ENCODE results near the gene SLC35G3. TPM values are rescaled to one million over a fixed set of nuclear protein-coding genes. Genes with fewer than 3 reads are reported as not detected.
"Not testable (repeated sequence)": the region's sequence is repeated elsewhere in the genome, so short reads cannot be mapped to it uniquely, and the experiment has no call there.

SLC35G3 gene
- total RNA-seq, 2 donors from 2014 or later, result not detected

DNA sequence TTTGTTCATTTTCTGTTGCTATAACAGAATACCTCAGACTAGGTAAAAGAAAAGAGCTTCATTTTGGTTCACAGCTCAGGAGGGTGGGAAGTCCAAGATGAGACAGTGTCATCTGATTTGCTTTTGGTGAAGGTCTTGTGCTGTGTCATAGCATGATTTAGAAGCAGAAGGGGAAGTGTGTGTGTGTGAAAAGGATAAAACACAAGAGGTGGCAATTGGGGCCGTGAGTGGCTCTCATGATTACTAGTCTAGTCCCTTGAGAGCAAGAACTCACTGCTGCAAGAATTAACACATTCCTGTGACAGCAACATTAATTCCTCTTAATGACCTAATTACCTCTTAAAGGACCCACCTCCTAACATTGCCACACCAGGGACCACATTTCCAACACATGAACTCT lies 8.3 kb downstream of the SLC35G3 start:
- H3K9me3 ChIP-seq, result no peaks in the 10 kb centered on the region

GRCh38 chr17:35184274-35184673 lies 9.9 kb downstream of the SLC35G3 start:
- no peak for DNase-seq
- Histone ChIP-seq H3K9ac (ENCODE audit: low read depth in 2 of 2, low read length in 2 of 2) (no peak overlapping the region), H3K4me3 (no peak overlapping the region), H3K4me1 (no peaks in the 10 kb centered on the region), H3K27me3 (no peaks in the 10 kb centered on the region), H3K27ac (no peak overlapping the region), H3K36me3 (no peaks in the 10 kb centered on the region), H3K9me3 (no peaks in the 10 kb centered on the region)
- intact Hi-C loops (cut with DNase I), result no loop called here
- TF ChIP-seq, protein P1, sequence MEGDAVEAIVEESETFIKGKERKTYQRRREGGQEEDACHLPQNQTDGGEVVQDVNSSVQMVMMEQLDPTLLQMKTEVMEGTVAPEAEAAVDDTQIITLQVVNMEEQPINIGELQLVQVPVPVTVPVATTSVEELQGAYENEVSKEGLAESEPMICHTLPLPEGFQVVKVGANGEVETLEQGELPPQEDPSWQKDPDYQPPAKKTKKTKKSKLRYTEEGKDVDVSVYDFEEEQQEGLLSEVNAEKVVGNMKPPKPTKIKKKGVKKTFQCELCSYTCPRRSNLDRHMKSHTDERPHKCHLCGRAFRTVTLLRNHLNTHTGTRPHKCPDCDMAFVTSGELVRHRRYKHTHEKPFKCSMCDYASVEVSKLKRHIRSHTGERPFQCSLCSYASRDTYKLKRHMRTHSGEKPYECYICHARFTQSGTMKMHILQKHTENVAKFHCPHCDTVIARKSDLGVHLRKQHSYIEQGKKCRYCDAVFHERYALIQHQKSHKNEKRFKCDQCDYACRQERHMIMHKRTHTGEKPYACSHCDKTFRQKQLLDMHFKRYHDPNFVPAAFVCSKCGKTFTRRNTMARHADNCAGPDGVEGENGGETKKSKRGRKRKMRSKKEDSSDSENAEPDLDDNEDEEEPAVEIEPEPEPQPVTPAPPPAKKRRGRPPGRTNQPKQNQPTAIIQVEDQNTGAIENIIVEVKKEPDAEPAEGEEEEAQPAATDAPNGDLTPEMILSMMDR (IDR thresholded peaks at IDR 0.05), result no peak

More for the DNA sequence above, 8.3 kb downstream of the SLC35G3 start:
- TF ChIP-seq, protein P1 (IDR thresholded peaks at IDR 0.05), result no peak
- Histone ChIP-seq H3K4me1 (no peaks in the 10 kb centered on the region), H3K9ac (ENCODE audit: low read depth in 2 of 2, low read length in 2 of 2) (no peak overlapping the region), H3K27ac (no peak overlapping the region), H3K4me3 (no peak overlapping the region), H3K36me3 (no peaks in the 10 kb centered on the region), H3K27me3 (no peaks in the 10 kb centered on the region)
- intact Hi-C loops (cut with DNase I), result no loop called here
- DNase-seq, result no peak

DNA sequence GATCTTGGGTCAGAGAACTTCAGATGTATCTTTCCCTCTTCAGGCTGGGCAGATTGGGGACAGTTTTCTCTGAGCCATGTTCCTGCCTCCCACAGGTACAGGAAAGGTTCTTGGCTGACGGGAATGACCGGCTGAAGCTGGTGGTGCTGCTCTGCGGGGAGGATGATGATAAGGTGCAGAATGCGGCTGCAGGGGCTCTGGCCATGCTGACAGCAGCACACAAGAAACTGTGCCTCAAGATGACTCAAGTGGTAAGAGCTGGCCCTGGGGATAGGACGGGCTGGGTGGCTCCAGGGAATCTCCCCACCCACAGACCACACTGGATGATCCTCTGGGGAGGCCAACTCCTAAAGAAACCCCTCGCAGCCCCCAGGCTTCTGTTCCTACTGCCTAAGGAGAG lies 10.9 kb downstream of the SLC35G3 start:
- intact Hi-C loops (cut with DNase I), result no loop called here

GRCh38 chr17:35179379-35179778 lies 14.8 kb downstream of the SLC35G3 start:
- not testable (repeated sequence) for H3K9ac ChIP-seq (ENCODE audit: low read depth in 2 of 2, low read length in 2 of 2); H3K27ac ChIP-seq; DNase-seq; H3K9me3 ChIP-seq; H3K27me3 ChIP-seq; H3K4me3 ChIP-seq; H3K36me3 ChIP-seq; H3K4me1 ChIP-seq
- intact Hi-C loops (cut with DNase I), result loop anchor here (10.0 kb wide), 1 partner anchor 355 kb away; the partner anchor contains the start of gene SLFN12L

More for the DNA sequence above, 10.9 kb downstream of the SLC35G3 start:
- H3K4me1 ChIP-seq, result no peaks in the 10 kb centered on the region
- no peak overlapping the region for H3K27ac ChIP-seq
- no peaks in the 10 kb centered on the region for H3K9me3 ChIP-seq
- H3K9ac ChIP-seq (ENCODE audit: low read depth in 2 of 2, low read length in 2 of 2), result no peak overlapping the region
- DNase-seq, result no peak
- TF ChIP-seq, protein P1 (IDR thresholded peaks at IDR 0.05), result no peak
- no peak overlapping the region for H3K4me3 ChIP-seq
- H3K36me3 ChIP-seq, result no peaks in the 10 kb centered on the region
- no peaks in the 10 kb centered on the region for H3K27me3 ChIP-seq

DNA sequence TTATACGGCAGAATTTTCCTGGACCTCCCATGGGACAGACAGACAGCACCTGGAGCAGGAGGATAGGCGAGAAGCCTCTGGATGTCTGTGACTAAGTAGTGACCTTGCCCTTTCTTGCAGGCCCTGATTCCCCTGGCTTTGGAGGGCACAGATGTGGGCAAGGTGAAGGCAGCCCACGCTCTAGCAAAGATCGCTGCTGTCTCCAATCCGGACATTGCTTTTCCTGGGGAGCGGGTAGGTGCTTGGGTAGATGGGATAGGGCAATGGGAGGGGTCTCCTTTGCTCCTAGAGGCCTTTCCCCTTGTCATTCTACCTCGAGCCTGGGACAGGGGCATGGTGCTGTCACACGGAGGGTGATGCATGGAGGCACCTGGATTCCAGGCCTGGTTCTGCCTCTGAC lies 17.3 kb downstream of the SLC35G3 start:
- H3K4me3 ChIP-seq, result no peak overlapping the region

More for the DNA sequence above, 17.3 kb downstream of the SLC35G3 start:
- Histone ChIP-seq H3K27ac (no peak overlapping the region), H3K9ac (ENCODE audit: low read depth in 2 of 2, low read length in 2 of 2) (no peak overlapping the region), H3K4me1 (no peaks in the 10 kb centered on the region), H3K36me3 (no peaks in the 10 kb centered on the region), H3K9me3 (no peaks in the 10 kb centered on the region), H3K27me3 (no peaks in the 10 kb centered on the region)
- TF ChIP-seq, protein P1 (IDR thresholded peaks at IDR 0.05), result no peak
- no peak for DNase-seq
- intact Hi-C loops (cut with DNase I), result loop anchor here (10.0 kb wide), 1 partner anchor 358 kb away; the partner anchor contains the start of gene SLFN12L
